ENCODE measurements around the gene LRRC3B.

LRRC3B gene

GRCh38 chr3:26631390-26631738 lies 8.8 kb downstream of the LRRC3B start:
- no peak overlapping the region for H3K9ac ChIP-seq (ENCODE audit: low read length in 2 of 2)
- no peak overlapping the region for H3K4me3 ChIP-seq (ENCODE audit: low read length in 2 of 2)
- H3K27ac ChIP-seq (ENCODE audit: low read length) = no peak overlapping the region
- no peaks in the 10 kb centered on the region for H3K27me3 ChIP-seq (ENCODE audit: control insufficient read depth in 1 of 2, insufficient read depth in 2 of 2, low read length in 2 of 2)
- no peaks in the 10 kb centered on the region for H3K4me1 ChIP-seq (ENCODE audit: control insufficient read depth, insufficient read depth, low read length)
- no peaks in the 10 kb centered on the region for H3K36me3 ChIP-seq (ENCODE audit: control insufficient read depth in 2 of 2, insufficient read depth in 2 of 2, low read length in 2 of 2)
- H3K9me3 ChIP-seq (ENCODE audit: control insufficient read depth in 2 of 2, low read length in 2 of 2) = no peaks in the 10 kb centered on the region

GRCh38 chr3:26634601-26635000 lies 12.0 kb downstream of the LRRC3B start:
- Histone ChIP-seq H3K9me3 (ENCODE audit: control insufficient read depth in 2 of 2, low read length in 2 of 2) (no peaks in the 10 kb centered on the region), H3K9ac (ENCODE audit: low read length in 2 of 2) (no peak overlapping the region), H3K27ac (ENCODE audit: low read length) (no peak overlapping the region), H3K4me1 (ENCODE audit: control insufficient read depth, insufficient read depth, low read length) (no peaks in the 10 kb centered on the region), H3K36me3 (ENCODE audit: control insufficient read depth in 2 of 2, insufficient read depth in 2 of 2, low read length in 2 of 2) (no peaks in the 10 kb centered on the region), H3K4me3 (ENCODE audit: low read length in 2 of 2) (no peak overlapping the region), H3K27me3 (ENCODE audit: control insufficient read depth in 1 of 2, insufficient read depth in 2 of 2, low read length in 2 of 2) (no peaks in the 10 kb centered on the region)

DNA sequence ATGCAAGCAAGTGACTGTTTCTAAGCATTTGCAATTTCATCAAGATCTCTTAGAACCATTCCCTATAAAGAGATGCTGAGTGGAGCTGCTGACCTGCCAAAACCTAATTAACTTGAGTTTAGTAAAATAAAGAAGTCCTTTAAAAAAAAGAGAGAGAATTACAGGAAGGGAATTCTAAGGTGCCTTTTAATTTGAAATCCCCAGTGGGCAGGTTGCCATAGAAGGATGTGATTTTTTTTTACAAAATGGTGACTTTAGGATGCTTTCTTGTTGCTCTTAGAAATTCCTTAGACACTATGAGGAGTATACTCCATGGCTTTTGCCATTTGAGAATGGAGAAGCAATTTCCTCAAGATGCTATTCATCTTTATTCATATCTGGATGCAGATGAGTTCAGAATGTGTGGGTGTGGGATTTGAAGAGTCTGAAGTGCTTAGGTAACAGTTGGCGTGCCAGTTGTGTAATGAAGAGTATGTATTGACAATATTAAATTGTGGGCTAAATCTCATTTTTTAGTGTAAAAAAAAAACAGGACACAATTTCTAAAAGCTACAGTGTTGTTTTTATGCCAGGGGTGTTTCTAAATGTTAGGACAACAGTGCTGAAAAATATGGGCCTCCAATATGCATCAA lies 13.6 kb downstream of the LRRC3B start:
- no peak overlapping the region for H3K9ac ChIP-seq (ENCODE audit: low read length in 2 of 2)
- no peaks in the 10 kb centered on the region for H3K27me3 ChIP-seq (ENCODE audit: control insufficient read depth in 1 of 2, insufficient read depth in 2 of 2, low read length in 2 of 2)

DNA sequence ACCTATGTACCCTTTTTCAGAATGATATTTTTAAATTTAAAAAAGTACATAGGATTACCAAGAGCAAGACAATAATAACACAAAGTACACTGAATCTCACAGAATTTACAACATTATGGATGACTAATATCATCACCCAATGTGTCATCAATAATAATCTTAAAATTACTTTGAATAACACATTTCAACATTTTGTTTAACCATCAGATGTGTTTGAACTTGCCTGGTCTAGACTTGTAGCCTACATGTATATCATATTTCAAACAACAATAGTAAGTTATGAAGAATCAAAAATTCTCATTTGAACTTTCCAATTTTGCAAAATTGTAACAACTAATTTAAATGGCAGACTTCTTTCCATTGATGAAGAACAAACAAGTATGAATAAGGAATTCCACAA lies 15.1 kb downstream of the LRRC3B start:
- no peak overlapping the region for H3K4me3 ChIP-seq (ENCODE audit: low read length in 2 of 2)
- no peaks in the 10 kb centered on the region for H3K4me1 ChIP-seq (ENCODE audit: control insufficient read depth, insufficient read depth, low read length)
- no peaks in the 10 kb centered on the region for H3K27me3 ChIP-seq (ENCODE audit: control insufficient read depth in 1 of 2, insufficient read depth in 2 of 2, low read length in 2 of 2)
- H3K9me3 ChIP-seq (ENCODE audit: control insufficient read depth in 2 of 2, low read length in 2 of 2) = no peaks in the 10 kb centered on the region
- H3K9ac ChIP-seq (ENCODE audit: low read length in 2 of 2) = no peak overlapping the region
- H3K27ac ChIP-seq (ENCODE audit: low read length) = no peak overlapping the region
- no peaks in the 10 kb centered on the region for H3K36me3 ChIP-seq (ENCODE audit: control insufficient read depth in 2 of 2, insufficient read depth in 2 of 2, low read length in 2 of 2)

More for the DNA sequence above, 13.6 kb downstream of the LRRC3B start:
- H3K4me1 ChIP-seq (ENCODE audit: control insufficient read depth, insufficient read depth, low read length) = no peaks in the 10 kb centered on the region
- H3K36me3 ChIP-seq (ENCODE audit: control insufficient read depth in 2 of 2, insufficient read depth in 2 of 2, low read length in 2 of 2) = no peaks in the 10 kb centered on the region
- no peaks in the 10 kb centered on the region for H3K9me3 ChIP-seq (ENCODE audit: control insufficient read depth in 2 of 2, low read length in 2 of 2)
- H3K4me3 ChIP-seq (ENCODE audit: low read length in 2 of 2) = no peak overlapping the region
- H3K27ac ChIP-seq (ENCODE audit: low read length) = no peak overlapping the region

GRCh38 chr3:26638113-26638512 lies 15.5 kb downstream of the LRRC3B start:
- Histone ChIP-seq H3K27ac (ENCODE audit: low read length) (no peak overlapping the region), H3K36me3 (ENCODE audit: control insufficient read depth in 2 of 2, insufficient read depth in 2 of 2, low read length in 2 of 2) (no peaks in the 10 kb centered on the region), H3K9ac (ENCODE audit: low read length in 2 of 2) (no peak overlapping the region), H3K9me3 (ENCODE audit: control insufficient read depth in 2 of 2, low read length in 2 of 2) (no peaks in the 10 kb centered on the region), H3K27me3 (ENCODE audit: control insufficient read depth in 1 of 2, insufficient read depth in 2 of 2, low read length in 2 of 2) (no peaks in the 10 kb centered on the region), H3K4me3 (ENCODE audit: low read length in 2 of 2) (no peak overlapping the region), H3K4me1 (ENCODE audit: control insufficient read depth, insufficient read depth, low read length) (no peaks in the 10 kb centered on the region)

- H3K9ac ChIP-seq (ENCODE audit: low read length in 2 of 2) = no peak overlapping the region
- H3K9me3 ChIP-seq (ENCODE audit: control insufficient read depth in 2 of 2, low read length in 2 of 2) = no peaks in the 10 kb centered on the region
- H3K27ac ChIP-seq (ENCODE audit: low read length) = no peak overlapping the region
- H3K27me3 ChIP-seq (ENCODE audit: control insufficient read depth in 1 of 2, insufficient read depth in 2 of 2, low read length in 2 of 2) = no peaks in the 10 kb centered on the region
- H3K4me1 ChIP-seq (ENCODE audit: control insufficient read depth, insufficient read depth, low read length) = no peaks in the 10 kb centered on the region
- H3K36me3 ChIP-seq (ENCODE audit: control insufficient read depth in 2 of 2, insufficient read depth in 2 of 2, low read length in 2 of 2) = no peaks in the 10 kb centered on the region
- H3K4me3 ChIP-seq (ENCODE audit: low read length in 2 of 2) = no peak overlapping the region
These were observed 16.8 kb downstream of the LRRC3B start for GRCh38 chr3:26639339-26639738.

GRCh38 chr3:26647078-26647477 lies 24.5 kb downstream of the LRRC3B start:
- Histone ChIP-seq H3K4me1 (ENCODE audit: control insufficient read depth, insufficient read depth, low read length) (no peaks in the 10 kb centered on the region), H3K27ac (ENCODE audit: low read length) (no peak overlapping the region), H3K4me3 (ENCODE audit: low read length in 2 of 2) (no peak overlapping the region), H3K9me3 (ENCODE audit: control insufficient read depth in 2 of 2, low read length in 2 of 2) (no peaks in the 10 kb centered on the region), H3K27me3 (ENCODE audit: control insufficient read depth in 1 of 2, insufficient read depth in 2 of 2, low read length in 2 of 2) (no peaks in the 10 kb centered on the region), H3K9ac (ENCODE audit: low read length in 2 of 2) (no peak overlapping the region), H3K36me3 (ENCODE audit: control insufficient read depth in 2 of 2, insufficient read depth in 2 of 2, low read length in 2 of 2) (no peaks in the 10 kb centered on the region)

GRCh38 chr3:26648461-26648860 lies 25.9 kb downstream of the LRRC3B start:
- H3K27me3 ChIP-seq (ENCODE audit: control insufficient read depth in 1 of 2, insufficient read depth in 2 of 2, low read length in 2 of 2) = no peaks in the 10 kb centered on the region

GRCh38 chr3:26652164-26652563 lies 29.6 kb downstream of the LRRC3B start:
- Histone ChIP-seq H3K4me3 (ENCODE audit: low read length in 2 of 2) (no peak overlapping the region), H3K27me3 (ENCODE audit: control insufficient read depth in 1 of 2, insufficient read depth in 2 of 2, low read length in 2 of 2) (no peaks in the 10 kb centered on the region), H3K27ac (ENCODE audit: low read length) (no peak overlapping the region), H3K4me1 (ENCODE audit: control insufficient read depth, insufficient read depth, low read length) (no peaks in the 10 kb centered on the region), H3K9me3 (ENCODE audit: control insufficient read depth in 2 of 2, low read length in 2 of 2) (no peaks in the 10 kb centered on the region), H3K9ac (ENCODE audit: low read length in 2 of 2) (no peak overlapping the region), H3K36me3 (ENCODE audit: control insufficient read depth in 2 of 2, insufficient read depth in 2 of 2, low read length in 2 of 2) (no peaks in the 10 kb centered on the region)

More at GRCh38 chr3:26648461-26648860, 25.9 kb downstream of the LRRC3B start:
- H3K9me3 ChIP-seq (ENCODE audit: control insufficient read depth in 2 of 2, low read length in 2 of 2) = no peaks in the 10 kb centered on the region
- H3K4me1 ChIP-seq (ENCODE audit: control insufficient read depth, insufficient read depth, low read length) = no peaks in the 10 kb centered on the region
- no peak overlapping the region for H3K4me3 ChIP-seq (ENCODE audit: low read length in 2 of 2)
- no peak overlapping the region for H3K27ac ChIP-seq (ENCODE audit: low read length)
- H3K9ac ChIP-seq (ENCODE audit: low read length in 2 of 2) = no peak overlapping the region
- no peaks in the 10 kb centered on the region for H3K36me3 ChIP-seq (ENCODE audit: control insufficient read depth in 2 of 2, insufficient read depth in 2 of 2, low read length in 2 of 2)

GRCh38 chr3:26653811-26654425 lies 31.3 kb downstream of the LRRC3B start:
- no peaks in the 10 kb centered on the region for H3K36me3 ChIP-seq (ENCODE audit: control insufficient read depth in 2 of 2, insufficient read depth in 2 of 2, low read length in 2 of 2)
- no peaks in the 10 kb centered on the region for H3K4me1 ChIP-seq (ENCODE audit: control insufficient read depth, insufficient read depth, low read length)
- no peaks in the 10 kb centered on the region for H3K9me3 ChIP-seq (ENCODE audit: control insufficient read depth in 2 of 2, low read length in 2 of 2)
- H3K27ac ChIP-seq (ENCODE audit: low read length) = no peak overlapping the region
- H3K27me3 ChIP-seq (ENCODE audit: control insufficient read depth in 1 of 2, insufficient read depth in 2 of 2, low read length in 2 of 2) = no peaks in the 10 kb centered on the region
- no peak overlapping the region for H3K9ac ChIP-seq (ENCODE audit: low read length in 2 of 2)
- H3K4me3 ChIP-seq (ENCODE audit: low read length in 2 of 2) = no peak overlapping the region

DNA sequence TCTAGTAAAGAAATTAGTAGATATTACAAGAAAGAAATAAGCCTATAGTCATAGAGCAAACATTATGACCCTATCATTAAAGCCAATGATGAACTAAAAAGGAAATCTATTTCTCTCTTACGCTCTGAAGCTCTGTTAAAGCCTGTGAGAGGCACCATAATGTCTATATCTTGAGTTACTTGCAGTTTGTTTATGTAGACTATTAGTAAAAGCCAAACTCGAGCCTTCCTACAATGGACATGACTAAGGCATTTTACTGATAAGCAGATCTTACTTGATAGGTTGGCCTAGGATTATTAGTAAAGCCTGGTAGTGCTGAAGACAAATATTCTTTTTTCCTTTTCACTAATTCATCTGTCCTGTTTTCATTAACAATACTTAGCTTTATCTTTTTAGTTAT lies 32.7 kb downstream of the LRRC3B start:
- Histone ChIP-seq H3K4me3 (ENCODE audit: low read length in 2 of 2) (no peak overlapping the region), H3K27ac (ENCODE audit: low read length) (no peak overlapping the region), H3K9me3 (ENCODE audit: control insufficient read depth in 2 of 2, low read length in 2 of 2) (no peaks in the 10 kb centered on the region), H3K27me3 (ENCODE audit: control insufficient read depth in 1 of 2, insufficient read depth in 2 of 2, low read length in 2 of 2) (no peaks in the 10 kb centered on the region), H3K4me1 (ENCODE audit: control insufficient read depth, insufficient read depth, low read length) (no peaks in the 10 kb centered on the region), H3K36me3 (ENCODE audit: control insufficient read depth in 2 of 2, insufficient read depth in 2 of 2, low read length in 2 of 2) (no peaks in the 10 kb centered on the region), H3K9ac (ENCODE audit: low read length in 2 of 2) (no peak overlapping the region)
